Ascending aorta (tissue), 2 donors: ENCODE results near the gene SHROOM2. TPM values are rescaled to one million over a fixed set of nuclear protein-coding genes. Genes with fewer than 3 reads are reported as not detected.

ENCODE experiments used
- DNase-seq, 2 donors: peaks; one replicate each; pipeline ENCODE4 v3.0.0-alpha.2; 2019; ENCODE audit warnings: low spot score in 2 of 2
- H3K27ac ChIP-seq, 2 donors: fragments of 200-600 bp; sonication (generic); one replicate each; pipeline ENCODE4 v1.5.1; 2016 to 2017; ENCODE audit warnings: mild to moderate bottlenecking in 1 of 2
- H3K27me3 ChIP-seq: fragments of 200-600 bp; sonication (generic); one replicate; pipeline ENCODE4 v1.5.1; 2017
- H3K36me3 ChIP-seq, 2 donors: fragments of 200-600 bp; sonication (generic); one replicate each; pipeline ENCODE4 v1.5.1; 2016
- H3K4me1 ChIP-seq, 2 donors: fragments of 200-600 bp; sonication (generic); one replicate each; pipeline ENCODE4 v1.5.1; 2016 to 2017; ENCODE audit warnings: mild to moderate bottlenecking in 1 of 2
- H3K4me3 ChIP-seq, 2 donors: fragments of 200-600 bp; sonication (generic); one replicate each; pipeline ENCODE4 v1.5.1; 2016 to 2017; ENCODE audit warnings: mild to moderate bottlenecking in 1 of 2
- H3K9me3 ChIP-seq, 2 donors: fragments of 200-600 bp; sonication (generic); one replicate each; pipeline ENCODE4 v1.5.1; 2016
- intact Hi-C: fragments of 100-400 bp; cut with DNase I; formaldehyde crosslinking; loops from one replicate; pipeline ENCODE4 v1.15.1; 2023
- total RNA-seq: library from RNA; depleted of rRNA; stranded (reverse); fragments of >200 nt; gene quantifications from one replicate; pipeline ENCODE4 v1.1.0, GENCODE V29; 2016
- TF ChIP-seq, protein P1 (sequence below), 3 experiments: fragments of 200-600 bp in 2 of 3; fragments of 450-650 bp in 1 of 3; sonication (generic) in 2 of 3; IDR thresholded peaks; one replicate each; pipeline ENCODE4 v1.5.1; 2016 to 2019; ENCODE audit warnings: antibody characterized with exemption in 3 of 3, mild to moderate bottlenecking in 1 of 3, moderate library complexity in 1 of 3

SHROOM2 gene
- total RNA-seq, 1 donor from 2014 or later, result 7.5 TPM

DNA sequence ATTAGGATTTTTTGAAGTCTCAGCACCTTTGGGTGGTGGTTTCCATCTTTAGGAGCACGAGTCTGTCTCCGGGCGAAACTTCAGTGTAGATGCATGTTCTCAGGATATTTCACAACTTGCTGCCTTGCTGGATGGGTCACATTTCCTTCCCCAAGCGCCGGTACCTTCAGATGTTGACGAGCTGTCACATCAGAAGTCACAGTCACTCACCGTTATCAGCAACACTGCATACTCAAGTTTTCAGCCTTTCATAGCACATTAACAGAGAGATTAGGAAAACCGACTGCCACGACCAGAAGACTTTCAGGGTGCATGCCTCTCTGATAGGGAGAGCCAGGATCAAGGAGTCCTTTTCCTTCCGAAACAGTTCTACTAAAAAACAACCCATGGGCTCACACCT is 77.8 kb downstream of the SHROOM2 start:
- Histone ChIP-seq H3K27me3 (no peaks in the 10 kb centered on the region), H3K4me1 (no peaks in the 10 kb centered on the region), H3K36me3 (no peaks in the 10 kb centered on the region), H3K27ac (no peak overlapping the region), H3K9me3 (no peaks in the 10 kb centered on the region), H3K4me3 (no peak overlapping the region)
- no peak for DNase-seq
- intact Hi-C loops, result no loop called here
- TF ChIP-seq, protein P1, sequence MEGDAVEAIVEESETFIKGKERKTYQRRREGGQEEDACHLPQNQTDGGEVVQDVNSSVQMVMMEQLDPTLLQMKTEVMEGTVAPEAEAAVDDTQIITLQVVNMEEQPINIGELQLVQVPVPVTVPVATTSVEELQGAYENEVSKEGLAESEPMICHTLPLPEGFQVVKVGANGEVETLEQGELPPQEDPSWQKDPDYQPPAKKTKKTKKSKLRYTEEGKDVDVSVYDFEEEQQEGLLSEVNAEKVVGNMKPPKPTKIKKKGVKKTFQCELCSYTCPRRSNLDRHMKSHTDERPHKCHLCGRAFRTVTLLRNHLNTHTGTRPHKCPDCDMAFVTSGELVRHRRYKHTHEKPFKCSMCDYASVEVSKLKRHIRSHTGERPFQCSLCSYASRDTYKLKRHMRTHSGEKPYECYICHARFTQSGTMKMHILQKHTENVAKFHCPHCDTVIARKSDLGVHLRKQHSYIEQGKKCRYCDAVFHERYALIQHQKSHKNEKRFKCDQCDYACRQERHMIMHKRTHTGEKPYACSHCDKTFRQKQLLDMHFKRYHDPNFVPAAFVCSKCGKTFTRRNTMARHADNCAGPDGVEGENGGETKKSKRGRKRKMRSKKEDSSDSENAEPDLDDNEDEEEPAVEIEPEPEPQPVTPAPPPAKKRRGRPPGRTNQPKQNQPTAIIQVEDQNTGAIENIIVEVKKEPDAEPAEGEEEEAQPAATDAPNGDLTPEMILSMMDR (IDR thresholded peaks at IDR 0.05), result no peak

DNA sequence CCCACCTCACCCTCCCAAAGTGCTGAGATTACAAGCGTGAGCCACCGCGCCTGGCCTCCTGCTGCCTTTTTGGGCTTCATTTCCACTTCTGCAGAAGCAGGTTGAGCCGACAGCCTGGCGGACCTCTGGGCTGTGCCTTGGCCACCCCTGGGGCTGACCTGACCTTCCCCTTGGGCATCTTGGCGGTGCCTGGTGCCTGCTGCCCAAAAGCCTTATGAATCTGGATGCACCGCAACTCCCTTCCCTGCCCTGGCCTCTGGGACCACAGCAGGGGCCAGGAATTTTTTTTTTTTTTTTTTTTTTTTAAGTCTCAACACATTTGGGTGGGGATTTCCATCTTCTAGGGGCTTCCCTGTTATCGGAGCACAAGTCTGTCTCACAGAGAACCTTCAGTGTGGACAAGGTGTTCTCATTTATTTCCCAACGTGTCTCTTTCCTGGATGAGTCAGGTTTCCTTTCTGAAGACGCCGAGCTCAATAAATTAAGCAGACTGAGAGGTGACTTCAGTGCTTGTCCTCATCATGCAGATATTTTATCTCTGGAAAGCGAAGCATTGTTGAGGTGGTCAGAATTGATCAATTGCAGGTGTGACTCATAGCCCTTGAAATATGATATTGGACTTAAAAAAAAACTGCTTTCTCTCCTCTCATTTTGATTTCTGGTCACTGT is 79.7 kb downstream of the SHROOM2 start:
- Histone ChIP-seq H3K27me3 (no peaks in the 10 kb centered on the region), H3K4me3 (no peak overlapping the region), H3K36me3 (no peaks in the 10 kb centered on the region), H3K9me3 (no peaks in the 10 kb centered on the region), H3K27ac (no peak overlapping the region), H3K4me1 (no peaks in the 10 kb centered on the region)
- TF ChIP-seq, protein P1 (IDR thresholded peaks at IDR 0.05), result no peak
- intact Hi-C loops, result no loop called here
- no peak for DNase-seq

DNA sequence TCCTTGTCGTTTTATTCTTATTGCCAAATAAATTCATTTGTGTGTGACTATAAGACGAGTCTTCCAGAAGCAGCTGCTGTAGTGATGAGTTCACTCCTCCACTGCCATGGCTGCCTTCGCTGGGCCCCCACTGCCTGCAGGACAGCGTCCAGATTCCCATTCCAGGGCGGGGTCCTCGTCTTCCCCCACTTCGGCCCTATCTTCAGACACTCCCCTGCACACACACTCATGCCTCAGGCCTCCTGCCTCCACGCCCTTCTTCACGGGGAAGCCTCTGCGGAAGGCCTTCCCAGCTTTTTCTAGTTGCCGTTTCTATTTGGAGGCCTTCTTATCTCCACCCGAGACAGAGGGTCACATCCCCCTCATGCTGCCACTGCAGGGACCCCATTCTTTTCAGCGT is 80.4 kb downstream of the SHROOM2 start:
- TF ChIP-seq, protein P1 (IDR thresholded peaks at IDR 0.05), result no peak
- Histone ChIP-seq H3K4me1 (no peaks in the 10 kb centered on the region), H3K27ac (no peak overlapping the region), H3K27me3 (no peaks in the 10 kb centered on the region), H3K36me3 (no peaks in the 10 kb centered on the region), H3K9me3 (no peaks in the 10 kb centered on the region), H3K4me3 (no peak overlapping the region)
- DNase-seq, result no peak
- intact Hi-C loops, result no loop called here

DNA sequence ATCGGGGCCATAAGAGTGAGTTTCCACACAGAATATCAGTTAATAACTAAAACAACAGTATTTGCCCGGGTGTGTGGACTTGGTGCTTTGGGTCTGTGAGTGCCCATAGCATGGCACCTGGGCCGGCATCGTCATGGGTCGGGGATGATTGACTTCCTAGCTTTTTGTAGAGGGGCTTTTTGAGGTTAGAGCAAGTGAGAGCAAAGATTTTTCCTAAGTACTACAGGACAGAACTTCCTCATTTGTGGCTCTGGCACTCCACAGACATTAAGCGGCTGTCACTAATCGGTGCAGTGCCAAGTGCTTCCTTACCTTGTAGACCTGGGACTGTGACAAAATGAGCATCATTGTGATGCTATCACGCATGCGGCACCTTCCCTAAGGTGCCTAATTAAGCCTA is 81.0 kb downstream of the SHROOM2 start:
- Histone ChIP-seq H3K9me3 (no peaks in the 10 kb centered on the region), H3K27ac (no peak overlapping the region), H3K36me3 (no peaks in the 10 kb centered on the region), H3K4me3 (no peak overlapping the region), H3K4me1 (no peaks in the 10 kb centered on the region), H3K27me3 (no peaks in the 10 kb centered on the region)
- no peak for DNase-seq
- intact Hi-C loops, result no loop called here
- TF ChIP-seq, protein P1 (IDR thresholded peaks at IDR 0.05), result no peak

DNA sequence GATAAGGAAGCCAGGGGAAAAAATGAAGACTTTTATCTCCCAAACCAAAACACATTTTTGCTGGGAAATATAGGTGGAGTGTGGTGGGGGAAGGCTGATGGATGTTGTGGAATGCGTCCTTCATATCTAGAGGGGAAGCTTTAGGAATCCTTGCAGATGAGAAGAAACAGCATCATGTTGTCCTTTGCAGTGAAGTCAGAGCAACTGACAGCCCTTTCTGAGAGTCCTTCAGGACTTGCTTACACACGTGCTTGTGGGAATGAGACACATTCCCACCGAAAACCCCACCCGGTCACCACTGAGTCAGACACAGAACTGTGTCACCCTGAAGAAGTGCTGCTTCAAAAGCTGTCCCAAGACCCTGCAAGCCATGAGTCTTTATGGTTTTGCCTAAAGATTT is 81.5 kb downstream of the SHROOM2 start:
- Histone ChIP-seq H3K9me3 (no peaks in the 10 kb centered on the region), H3K36me3 (no peaks in the 10 kb centered on the region), H3K27ac (no peak overlapping the region), H3K4me1 (no peaks in the 10 kb centered on the region), H3K4me3 (no peak overlapping the region), H3K27me3 (no peaks in the 10 kb centered on the region)
- intact Hi-C loops, result no loop called here
- TF ChIP-seq, protein P1 (IDR thresholded peaks at IDR 0.05), result no peak
- DNase-seq, result no peak
